Naive B cell (primary cell): ENCODE results near the gene HFM1. TPM values are rescaled to one million over a fixed set of nuclear protein-coding genes. Genes with fewer than 3 reads are reported as not detected.
"Not testable (repeated sequence)": the region's sequence is repeated elsewhere in the genome, so short reads cannot be mapped to it uniquely, and the experiment has no call there.

Experiments used
- ATAC-seq, 2 donors: fragments of 150-1000 bp; cut with Tn5 transposase; 2 replicates each; pipeline ENCODE4 v1.10.0; 2021; ENCODE audit warnings: low read depth in 2 of 2, mild to moderate bottlenecking in 2 of 2, moderate library complexity in 2 of 2
- DNase-seq: peaks from one replicate; pipeline ENCODE4 v3.0.0; 2022
- H3K27ac Mint-ChIP-seq, 6 donors: one replicate each; pipeline ENCODE4 v1.8.0; 2020 to 2022; ENCODE audit warnings: mild to moderate bottlenecking in 6 of 6, mixed read lengths in 6 of 6, moderate library complexity in 5 of 6, inconsistent platforms in 2 of 6
- H3K27me3 Mint-ChIP-seq, 3 donors: one replicate each; pipeline ENCODE4 v1.8.0; 2021 to 2022; ENCODE audit warnings: mixed read lengths in 3 of 3, mild to moderate bottlenecking in 1 of 3
- H3K36me3 Mint-ChIP-seq, 2 donors: one replicate each; pipeline ENCODE4 v1.8.0; 2020 to 2022; ENCODE audit warnings: mixed read lengths in 2 of 2, inconsistent platforms in 1 of 2, mild to moderate bottlenecking in 1 of 2
- H3K4me1 Mint-ChIP-seq, 3 donors: one replicate each; pipeline ENCODE4 v1.8.0; 2020 to 2022; ENCODE audit warnings: mixed read lengths in 3 of 3, inconsistent platforms in 1 of 3, mild to moderate bottlenecking in 1 of 3, moderate library complexity in 1 of 3
- H3K4me3 Mint-ChIP-seq, 8 donors: one replicate each; pipeline ENCODE4 v1.8.0; 2020 to 2022; ENCODE audit warnings: mild to moderate bottlenecking in 8 of 8, mixed read lengths in 8 of 8, moderate library complexity in 8 of 8, inconsistent platforms in 2 of 8
- H3K9me3 Mint-ChIP-seq, 7 donors: one replicate each; pipeline ENCODE4 v1.8.0; 2020 to 2022; ENCODE audit warnings: mixed read lengths in 7 of 7, mild to moderate bottlenecking in 5 of 7, inconsistent platforms in 2 of 7, moderate library complexity in 1 of 7
- polyA plus RNA-seq, 6 donors: library from polyadenylated mRNA; unstranded; fragments of 300-500 nt; fragmentation: Illumina TruSeq; gene quantifications; one replicate each; pipeline ENCODE4 v1.2.3, GENCODE V29; 2021; ENCODE audit warnings: low read depth in 6 of 6

HFM1 gene
- polyA plus RNA-seq, 6 donors from 2014 or later: not detected

DNA sequence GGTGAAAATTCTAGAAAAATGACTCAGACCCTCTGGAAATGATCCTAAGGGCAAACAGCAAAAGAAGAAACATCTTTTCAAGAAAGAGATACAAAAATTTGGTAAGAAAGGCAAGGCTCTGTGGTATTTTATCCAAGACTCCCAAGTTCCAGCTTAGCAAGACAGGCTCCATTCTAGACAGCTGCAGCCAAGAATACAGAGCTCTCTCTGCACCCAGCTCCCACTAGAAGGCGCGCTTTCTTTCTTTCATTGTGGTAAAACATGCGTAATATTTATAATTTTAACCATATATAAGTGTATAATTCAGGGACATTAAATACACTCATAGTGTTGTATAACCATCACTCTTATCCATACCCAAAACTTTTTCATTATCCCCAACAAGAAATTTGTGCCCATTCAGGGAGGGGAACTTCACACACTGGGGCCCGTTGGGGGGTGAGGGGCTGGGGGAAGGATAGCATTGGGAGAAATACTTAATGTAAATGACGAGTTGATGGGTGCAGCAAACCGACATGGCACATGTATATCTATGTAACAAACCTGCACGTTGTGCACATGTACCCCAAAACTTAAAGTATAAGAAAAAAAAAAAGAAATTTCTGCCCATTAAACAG lies 2.2 kb upstream of the HFM1 start:
- peaks cover 17 to 34% (median 27%) of the 10 kb centered on the region in 3 donors for H3K27me3 Mint-ChIP-seq
- no peaks in the 10 kb centered on the region for H3K36me3 Mint-ChIP-seq
- peaks cover 4 to 8% (median 7%) of the 10 kb centered on the region in 3 donors for H3K4me1 Mint-ChIP-seq
- DNase-seq (no peak), ATAC-seq (no peak)
- peak overlapping the region in 1 of 8 donors; percentile 14 for H3K4me3 Mint-ChIP-seq
- no peak overlapping the region for H3K27ac Mint-ChIP-seq
- H3K9me3 Mint-ChIP-seq: peaks cover 0 to 3% (median 0%) of the 10 kb centered on the region in 7 donors

- H3K27ac Mint-ChIP-seq: no peak overlapping the region
- no peak overlapping the region for H3K4me3 Mint-ChIP-seq
- no peak for DNase-seq
- no peaks in the 10 kb centered on the region for H3K9me3 Mint-ChIP-seq
- no peak for ATAC-seq
- peaks cover 4 to 8% (median 7%) of the 10 kb centered on the region in 3 donors for H3K4me1 Mint-ChIP-seq
- H3K36me3 Mint-ChIP-seq: no peaks in the 10 kb centered on the region
- H3K27me3 Mint-ChIP-seq: peaks cover 8 to 33% (median 16%) of the 10 kb centered on the region in 3 donors
Measured at GRCh38 chr1:91402023-91402422, 2.6 kb downstream of the HFM1 start.

- no peak for ATAC-seq
- Mint-ChIP-seq H3K9me3 (no peaks in the 10 kb centered on the region), H3K4me3 (no peak overlapping the region), H3K27ac (no peak overlapping the region), H3K27me3 (peaks cover under 1 to 25% (median 16%) of the 10 kb centered on the region in 3 donors), H3K36me3 (no peaks in the 10 kb centered on the region), H3K4me1 (peaks cover 4 to 7% (median 6%) of the 10 kb centered on the region in 3 donors)
- no peak for DNase-seq
Measured at GRCh38 chr1:91400133-91400725, 4.4 kb downstream of the HFM1 start.

GRCh38 chr1:91398291-91398690 lies 6.3 kb downstream of the HFM1 start:
- Mint-ChIP-seq H3K27ac (no peak overlapping the region), H3K9me3 (no peaks in the 10 kb centered on the region), H3K36me3 (no peaks in the 10 kb centered on the region), H3K4me1 (no peaks in the 10 kb centered on the region), H3K27me3 (peaks cover 0 to 19% (median 16%) of the 10 kb centered on the region in 3 donors), H3K4me3 (no peak overlapping the region)
- no peak for ATAC-seq
- DNase-seq: no peak

- H3K36me3 Mint-ChIP-seq: no peaks in the 10 kb centered on the region
- H3K4me3 Mint-ChIP-seq: no peak overlapping the region
- H3K27ac Mint-ChIP-seq: no peak overlapping the region
- no peak for DNase-seq
- H3K4me1 Mint-ChIP-seq: no peaks in the 10 kb centered on the region
- peaks cover 0 to 19% (median 16%) of the 10 kb centered on the region in 3 donors for H3K27me3 Mint-ChIP-seq
- no peaks in the 10 kb centered on the region for H3K9me3 Mint-ChIP-seq
- ATAC-seq: no peak
Measured at GRCh38 chr1:91397605-91398004, 7.0 kb downstream of the HFM1 start.

- Mint-ChIP-seq H3K9me3 (peaks cover 0 to 12% (median 4%) of the 10 kb centered on the region in 7 donors), H3K27ac (no peak overlapping the region), H3K4me1 (no peaks in the 10 kb centered on the region), H3K27me3 (no peaks in the 10 kb centered on the region), H3K4me3 (no peak overlapping the region), H3K36me3 (no peaks in the 10 kb centered on the region)
- DNase-seq (no peak), ATAC-seq (no peak)
Measured at GRCh38 chr1:91393042-91393441, 11.6 kb downstream of the HFM1 start.

DNA sequence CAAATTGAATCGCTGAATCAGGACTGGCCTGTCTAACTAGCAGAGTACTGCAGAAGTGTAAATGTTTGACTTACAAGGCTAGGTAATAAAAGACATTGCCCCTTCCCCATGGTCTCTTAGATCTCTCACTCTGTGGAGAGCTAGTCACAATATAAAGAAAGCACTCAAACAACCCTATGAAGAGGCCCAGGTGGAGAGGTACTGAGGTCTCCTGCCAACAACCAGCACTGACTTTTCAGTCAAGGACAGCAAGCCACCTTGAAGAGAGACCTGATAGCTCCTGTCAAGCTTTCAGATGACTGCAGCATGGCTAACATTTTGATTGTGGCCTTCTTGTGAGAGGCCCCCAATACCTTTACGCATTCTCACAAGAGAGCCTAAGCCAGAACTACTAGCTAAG lies 18.5 kb downstream of the HFM1 start:
- H3K4me3 Mint-ChIP-seq: no peak overlapping the region
- H3K36me3 Mint-ChIP-seq: no peaks in the 10 kb centered on the region
- no peaks in the 10 kb centered on the region for H3K27me3 Mint-ChIP-seq
- no peak for ATAC-seq
- no peak overlapping the region for H3K27ac Mint-ChIP-seq
- H3K4me1 Mint-ChIP-seq: no peaks in the 10 kb centered on the region
- no peak for DNase-seq
- peaks cover 0 to 5% (median 0%) of the 10 kb centered on the region in 7 donors for H3K9me3 Mint-ChIP-seq

DNA sequence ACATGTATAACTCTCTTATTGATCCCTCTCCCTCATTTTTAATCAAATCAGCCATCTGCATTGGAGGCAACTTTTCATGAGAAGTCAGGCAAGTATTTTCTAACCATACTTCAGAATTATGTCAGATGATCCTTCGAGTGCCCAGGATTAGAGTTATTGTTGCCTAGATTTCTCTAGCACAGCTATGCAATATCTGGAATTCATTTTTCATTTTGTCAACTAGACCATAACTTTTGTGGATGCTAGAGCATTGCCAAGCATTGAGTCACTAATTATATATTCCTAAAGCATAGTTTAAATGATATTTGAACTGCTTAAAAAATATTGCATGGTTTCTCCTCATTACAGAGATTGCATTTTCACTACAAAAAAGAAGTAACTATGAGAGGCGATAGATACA lies 21.2 kb downstream of the HFM1 start:
- no peaks in the 10 kb centered on the region for H3K27me3 Mint-ChIP-seq
- no peaks in the 10 kb centered on the region for H3K36me3 Mint-ChIP-seq
- DNase-seq (no peak), ATAC-seq (no peak)
- H3K27ac Mint-ChIP-seq: no peak overlapping the region
- no peaks in the 10 kb centered on the region for H3K9me3 Mint-ChIP-seq
- no peaks in the 10 kb centered on the region for H3K4me1 Mint-ChIP-seq
- H3K4me3 Mint-ChIP-seq: no peak overlapping the region

- DNase-seq (no peak), ATAC-seq (no peak)
- no peaks in the 10 kb centered on the region for H3K9me3 Mint-ChIP-seq
- no peak overlapping the region for H3K4me3 Mint-ChIP-seq
- H3K27ac Mint-ChIP-seq: no peak overlapping the region
- H3K4me1 Mint-ChIP-seq: no peaks in the 10 kb centered on the region
- H3K36me3 Mint-ChIP-seq: no peaks in the 10 kb centered on the region
- no peaks in the 10 kb centered on the region for H3K27me3 Mint-ChIP-seq
Measured at GRCh38 chr1:91381844-91382243, 22.8 kb downstream of the HFM1 start.

- ATAC-seq: no peak
- DNase-seq: no peak
- H3K36me3 Mint-ChIP-seq: no peaks in the 10 kb centered on the region
- H3K4me3 Mint-ChIP-seq: no peak overlapping the region
- peaks cover 0 to 6% (median 0%) of the 10 kb centered on the region in 3 donors for H3K27me3 Mint-ChIP-seq
- H3K9me3 Mint-ChIP-seq: peaks cover 0 to 6% (median 4%) of the 10 kb centered on the region in 7 donors
- H3K4me1 Mint-ChIP-seq: no peaks in the 10 kb centered on the region
- no peak overlapping the region for H3K27ac Mint-ChIP-seq
Measured at GRCh38 chr1:91374086-91374485, 30.6 kb downstream of the HFM1 start.

- H3K4me1 Mint-ChIP-seq, H3K4me3 Mint-ChIP-seq, H3K9me3 Mint-ChIP-seq, H3K36me3 Mint-ChIP-seq, DNase-seq, ATAC-seq: not testable (repeated sequence)
- Mint-ChIP-seq H3K27me3 (peaks cover 0 to 17% (median 0%) of the 10 kb centered on the region in 3 donors), H3K27ac (peak overlapping the region in 1 of 6 donors; percentile 72)
Measured at GRCh38 chr1:91372230-91372629, 32.4 kb downstream of the HFM1 start.

DNA sequence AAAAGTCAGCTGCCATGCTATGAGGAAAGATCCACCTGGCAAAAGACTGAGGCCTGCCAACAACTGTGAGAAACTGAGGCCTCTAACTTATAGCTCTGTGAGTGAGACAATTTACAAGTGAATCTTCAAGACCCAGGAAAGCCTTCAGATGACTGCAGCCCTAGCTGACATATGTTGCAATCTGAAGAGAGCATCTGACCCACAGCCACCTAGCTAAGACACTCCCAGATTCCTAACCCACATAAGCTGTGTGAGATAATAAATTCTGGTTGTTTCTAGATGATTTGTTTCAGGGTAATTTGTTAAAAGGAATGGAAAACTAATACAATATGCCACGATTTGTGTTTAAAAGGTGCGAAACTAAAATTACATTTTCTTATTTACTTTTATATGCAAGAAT lies 55.1 kb downstream of the HFM1 start:
- peaks cover 10 to 12% of the 10 kb centered on the region in 2 donors for H3K36me3 Mint-ChIP-seq
- ATAC-seq: no peak
- no peaks in the 10 kb centered on the region for H3K4me1 Mint-ChIP-seq
- DNase-seq: no peak
- no peaks in the 10 kb centered on the region for H3K27me3 Mint-ChIP-seq
- peaks cover 6 to 16% (median 11%) of the 10 kb centered on the region in 7 donors for H3K9me3 Mint-ChIP-seq
- no peak overlapping the region for H3K4me3 Mint-ChIP-seq
- no peak overlapping the region for H3K27ac Mint-ChIP-seq

- H3K9me3 Mint-ChIP-seq: no peaks in the 10 kb centered on the region
- no peak overlapping the region for H3K4me3 Mint-ChIP-seq
- no peaks in the 10 kb centered on the region for H3K36me3 Mint-ChIP-seq
- no peak overlapping the region for H3K27ac Mint-ChIP-seq
- H3K27me3 Mint-ChIP-seq: no peaks in the 10 kb centered on the region
- no peak for ATAC-seq
- DNase-seq: no peak
- H3K4me1 Mint-ChIP-seq: no peaks in the 10 kb centered on the region
Measured at GRCh38 chr1:91346824-91347223, 57.8 kb downstream of the HFM1 start.

GRCh38 chr1:91345395-91346005 lies 59.1 kb downstream of the HFM1 start:
- Mint-ChIP-seq H3K4me3 (no peak overlapping the region), H3K9me3 (no peaks in the 10 kb centered on the region), H3K4me1 (no peaks in the 10 kb centered on the region), H3K36me3 (no peaks in the 10 kb centered on the region), H3K27me3 (no peaks in the 10 kb centered on the region), H3K27ac (no peak overlapping the region)
- ATAC-seq (no peak), DNase-seq (no peak)
